ENCODE measurements around the gene TK2. TPM values are rescaled to one million over a fixed set of nuclear protein-coding genes. Genes with fewer than 3 reads are reported as not detected.

The TK2 gene
- total RNA-seq, 1 donor from 2014 or later, result 11.5 TPM

DNA sequence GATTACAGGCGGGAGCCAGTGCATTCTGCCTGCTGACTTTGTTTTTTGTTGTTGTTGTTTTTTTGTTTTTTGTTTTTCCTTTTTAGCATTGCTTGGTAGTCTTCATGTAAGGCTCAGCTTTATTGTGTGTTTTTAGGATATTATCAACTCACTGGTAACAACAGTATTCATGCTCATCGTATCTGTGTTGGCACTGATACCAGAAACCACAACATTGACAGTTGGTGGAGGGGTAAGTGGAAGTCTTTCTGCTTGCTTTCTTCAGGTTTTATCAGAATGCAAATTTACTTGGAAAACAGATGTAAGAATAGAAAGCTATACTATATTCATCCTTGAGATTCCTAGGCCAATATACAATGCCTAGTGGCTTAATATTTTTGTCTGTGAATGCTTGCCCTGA lies 13.1 kb upstream of the TK2 start:
- H3K4me3 ChIP-seq (ENCODE audit: low read length in 3 of 3), result no peak overlapping the region
- H3K9me3 ChIP-seq (ENCODE audit: control insufficient read depth in 3 of 3, low read length in 3 of 3), result no peaks in the 10 kb centered on the region
- H3K9ac ChIP-seq (ENCODE audit: low read depth in 1 of 3, low read length in 3 of 3), result no peak overlapping the region
- H3K27ac ChIP-seq (ENCODE audit: low read depth, low read length), result no peak overlapping the region
- no peaks in the 10 kb centered on the region for H3K4me1 ChIP-seq (ENCODE audit: control insufficient read depth in 3 of 3, insufficient read depth in 3 of 3, low read length in 3 of 3)
- H3K36me3 ChIP-seq (ENCODE audit: control insufficient read depth in 3 of 3, insufficient read depth in 3 of 3, low read length in 3 of 3), result peaks cover 2 to 13% (median 9%) of the 10 kb centered on the region in 3 donors
- no peaks in the 10 kb centered on the region for H3K27me3 ChIP-seq (ENCODE audit: control insufficient read depth in 3 of 3, insufficient read depth in 3 of 3, low read length in 3 of 3)

DNA sequence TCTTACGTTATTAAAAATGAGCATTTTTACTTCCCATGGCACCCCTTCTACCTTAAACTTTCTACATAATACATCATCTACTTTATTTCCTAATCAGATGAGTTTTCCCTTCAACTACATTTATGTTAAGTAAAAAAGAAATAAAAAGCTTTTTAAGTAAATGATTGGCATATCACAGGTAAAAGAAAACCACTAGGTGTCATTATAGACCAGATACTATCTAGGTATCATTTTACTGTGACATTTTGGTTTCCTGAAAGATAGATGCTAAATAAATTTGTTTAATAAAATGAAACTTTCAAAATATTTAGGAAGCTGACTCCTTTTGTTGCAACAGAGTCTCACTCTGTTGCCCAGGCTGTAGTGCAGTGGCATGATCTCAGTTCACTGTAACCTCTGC lies 12.5 kb upstream of the TK2 start:
- H3K4me1 ChIP-seq (ENCODE audit: control insufficient read depth in 3 of 3, insufficient read depth in 3 of 3, low read length in 3 of 3), result no peaks in the 10 kb centered on the region
- no peak overlapping the region for H3K4me3 ChIP-seq (ENCODE audit: low read length in 3 of 3)
- no peak overlapping the region for H3K9ac ChIP-seq (ENCODE audit: low read depth in 1 of 3, low read length in 3 of 3)
- H3K36me3 ChIP-seq (ENCODE audit: control insufficient read depth in 3 of 3, insufficient read depth in 3 of 3, low read length in 3 of 3), result peaks cover 2 to 13% (median 9%) of the 10 kb centered on the region in 3 donors
- no peaks in the 10 kb centered on the region for H3K27me3 ChIP-seq (ENCODE audit: control insufficient read depth in 3 of 3, insufficient read depth in 3 of 3, low read length in 3 of 3)
- H3K27ac ChIP-seq (ENCODE audit: low read depth, low read length), result no peak overlapping the region
- H3K9me3 ChIP-seq (ENCODE audit: control insufficient read depth in 3 of 3, low read length in 3 of 3), result no peaks in the 10 kb centered on the region

DNA sequence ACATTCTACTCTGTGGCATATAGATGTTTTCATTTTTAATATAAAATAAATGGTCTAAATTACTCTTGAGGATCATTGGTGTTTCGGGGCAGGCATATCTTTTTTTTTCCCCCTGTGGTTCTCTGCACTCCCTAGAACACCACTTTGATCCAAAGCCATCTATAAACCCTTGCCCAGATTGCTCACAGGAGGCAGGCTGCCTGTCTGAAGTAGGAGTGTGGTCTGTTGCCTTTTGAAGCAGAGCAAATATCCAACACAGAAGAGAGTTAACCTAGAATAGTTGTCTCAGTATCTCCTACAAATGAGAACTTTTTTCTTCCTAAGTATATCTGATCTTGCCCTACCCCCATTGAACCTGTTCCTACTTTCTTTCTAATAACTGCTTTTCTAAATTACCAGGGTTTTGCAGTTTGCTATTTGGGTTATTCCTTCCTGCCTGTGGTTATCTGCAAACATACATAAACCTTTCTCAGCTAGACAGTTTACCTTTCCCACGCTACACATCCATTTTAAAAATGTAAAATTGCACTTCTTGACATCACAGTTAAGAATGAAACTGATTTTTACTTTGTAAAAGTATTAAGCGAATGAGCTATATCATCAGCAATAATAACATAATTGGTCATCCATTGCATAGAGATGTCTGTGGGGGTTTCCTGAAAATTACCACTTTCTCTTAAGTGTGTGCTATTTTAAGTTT lies 11.6 kb upstream of the TK2 start:
- no peak overlapping the region for H3K27ac ChIP-seq (ENCODE audit: low read depth, low read length)
- H3K36me3 ChIP-seq (ENCODE audit: control insufficient read depth in 3 of 3, insufficient read depth in 3 of 3, low read length in 3 of 3), result peaks cover 2 to 10% (median 5%) of the 10 kb centered on the region in 3 donors
- no peak overlapping the region for H3K9ac ChIP-seq (ENCODE audit: low read depth in 1 of 3, low read length in 3 of 3)
- no peak overlapping the region for H3K4me3 ChIP-seq (ENCODE audit: low read length in 3 of 3)
- H3K4me1 ChIP-seq (ENCODE audit: control insufficient read depth in 3 of 3, insufficient read depth in 3 of 3, low read length in 3 of 3), result no peaks in the 10 kb centered on the region
- no peaks in the 10 kb centered on the region for H3K9me3 ChIP-seq (ENCODE audit: control insufficient read depth in 3 of 3, low read length in 3 of 3)
- no peaks in the 10 kb centered on the region for H3K27me3 ChIP-seq (ENCODE audit: control insufficient read depth in 3 of 3, insufficient read depth in 3 of 3, low read length in 3 of 3)

DNA sequence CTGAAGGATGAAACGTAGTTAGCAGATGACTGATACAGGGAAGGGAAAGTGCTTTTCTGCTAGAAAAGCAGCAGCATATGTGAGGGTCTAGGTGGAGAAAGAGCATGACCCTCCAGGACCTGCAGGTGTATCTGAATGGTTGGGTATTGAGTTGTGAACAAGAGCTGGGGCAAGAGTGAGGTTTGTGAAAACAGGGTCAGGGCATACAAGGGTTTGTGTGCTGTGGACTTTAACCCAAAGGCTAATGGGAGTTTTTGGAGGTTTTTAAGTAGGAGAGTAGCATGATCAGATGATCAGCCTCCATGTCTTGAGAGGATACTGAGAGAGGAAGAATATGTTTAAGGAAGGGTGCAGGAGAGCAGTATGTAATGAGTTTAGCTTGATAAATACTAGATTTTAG lies 10.2 kb upstream of the TK2 start:
- Histone ChIP-seq H3K9ac (ENCODE audit: low read depth in 1 of 3, low read length in 3 of 3) (no peak overlapping the region), H3K27ac (ENCODE audit: low read depth, low read length) (no peak overlapping the region), H3K9me3 (ENCODE audit: control insufficient read depth in 3 of 3, low read length in 3 of 3) (no peaks in the 10 kb centered on the region), H3K4me3 (ENCODE audit: low read length in 3 of 3) (no peak overlapping the region), H3K27me3 (ENCODE audit: control insufficient read depth in 3 of 3, insufficient read depth in 3 of 3, low read length in 3 of 3) (no peaks in the 10 kb centered on the region), H3K36me3 (ENCODE audit: control insufficient read depth in 3 of 3, insufficient read depth in 3 of 3, low read length in 3 of 3) (peaks cover 2 to 7% (median 3%) of the 10 kb centered on the region in 3 donors), H3K4me1 (ENCODE audit: control insufficient read depth in 3 of 3, insufficient read depth in 3 of 3, low read length in 3 of 3) (no peaks in the 10 kb centered on the region)

- no peaks in the 10 kb centered on the region for H3K27me3 ChIP-seq (ENCODE audit: control insufficient read depth in 3 of 3, insufficient read depth in 3 of 3, low read length in 3 of 3)
- no peak overlapping the region for H3K27ac ChIP-seq (ENCODE audit: low read depth, low read length)
- H3K4me3 ChIP-seq (ENCODE audit: low read length in 3 of 3), result no peak overlapping the region
- no peak overlapping the region for H3K9ac ChIP-seq (ENCODE audit: low read depth in 1 of 3, low read length in 3 of 3)
- H3K36me3 ChIP-seq (ENCODE audit: control insufficient read depth in 3 of 3, insufficient read depth in 3 of 3, low read length in 3 of 3), result peaks cover 0 to 3% (median 2%) of the 10 kb centered on the region in 3 donors
- peaks cover 24 to 30% (median 27%) of the 10 kb centered on the region in 3 donors for H3K4me1 ChIP-seq (ENCODE audit: control insufficient read depth in 3 of 3, insufficient read depth in 3 of 3, low read length in 3 of 3)
- H3K9me3 ChIP-seq (ENCODE audit: control insufficient read depth in 3 of 3, low read length in 3 of 3), result no peaks in the 10 kb centered on the region
Observed at GRCh38 chr16:66554495-66554894, 4.6 kb upstream of the TK2 start.

DNA sequence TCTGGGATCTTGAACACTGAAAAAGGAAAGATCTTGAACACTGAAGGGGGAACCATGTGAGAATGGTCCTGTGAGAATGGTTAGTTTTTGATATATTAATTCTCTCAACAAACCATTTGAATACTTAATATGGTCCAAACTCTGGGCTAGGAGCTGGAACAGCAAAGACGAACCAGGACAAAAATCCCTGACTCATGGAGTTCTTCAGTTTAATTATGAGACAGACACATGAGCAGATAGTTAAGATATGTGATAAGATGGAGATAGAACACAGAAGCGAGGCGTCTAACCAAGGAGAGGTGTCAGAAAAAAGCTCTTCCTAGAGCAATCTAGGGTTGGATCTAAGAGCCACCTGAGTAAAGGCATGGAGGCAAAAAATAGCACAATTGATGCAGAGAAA lies 4.1 kb upstream of the TK2 start:
- Histone ChIP-seq H3K4me3 (ENCODE audit: low read length in 3 of 3) (no peak overlapping the region), H3K9me3 (ENCODE audit: control insufficient read depth in 3 of 3, low read length in 3 of 3) (no peaks in the 10 kb centered on the region), H3K27me3 (ENCODE audit: control insufficient read depth in 3 of 3, insufficient read depth in 3 of 3, low read length in 3 of 3) (no peaks in the 10 kb centered on the region), H3K27ac (ENCODE audit: low read depth, low read length) (no peak overlapping the region), H3K4me1 (ENCODE audit: control insufficient read depth in 3 of 3, insufficient read depth in 3 of 3, low read length in 3 of 3) (peaks cover 28 to 34% (median 30%) of the 10 kb centered on the region in 3 donors), H3K36me3 (ENCODE audit: control insufficient read depth in 3 of 3, insufficient read depth in 3 of 3, low read length in 3 of 3) (peaks cover 0 to 3% (median 2%) of the 10 kb centered on the region in 3 donors), H3K9ac (ENCODE audit: low read depth in 1 of 3, low read length in 3 of 3) (no peak overlapping the region)

GRCh38 chr16:66553223-66553622 lies 3.3 kb upstream of the TK2 start:
- peaks cover 35 to 41% (median 38%) of the 10 kb centered on the region in 3 donors for H3K4me1 ChIP-seq (ENCODE audit: control insufficient read depth in 3 of 3, insufficient read depth in 3 of 3, low read length in 3 of 3)
- no peaks in the 10 kb centered on the region for H3K36me3 ChIP-seq (ENCODE audit: control insufficient read depth in 3 of 3, insufficient read depth in 3 of 3, low read length in 3 of 3)
- H3K27me3 ChIP-seq (ENCODE audit: control insufficient read depth in 3 of 3, insufficient read depth in 3 of 3, low read length in 3 of 3), result no peaks in the 10 kb centered on the region
- peak overlapping the region in 2 of 3 donors; percentile 27 to 97 for H3K9ac ChIP-seq (ENCODE audit: low read depth in 1 of 3, low read length in 3 of 3)
- H3K27ac ChIP-seq (ENCODE audit: low read depth, low read length), result peak overlapping the region; percentile 95
- H3K4me3 ChIP-seq (ENCODE audit: low read length in 3 of 3), result peak overlapping the region; percentile 85 to 98 (median 91)
- no peaks in the 10 kb centered on the region for H3K9me3 ChIP-seq (ENCODE audit: control insufficient read depth in 3 of 3, low read length in 3 of 3)

DNA sequence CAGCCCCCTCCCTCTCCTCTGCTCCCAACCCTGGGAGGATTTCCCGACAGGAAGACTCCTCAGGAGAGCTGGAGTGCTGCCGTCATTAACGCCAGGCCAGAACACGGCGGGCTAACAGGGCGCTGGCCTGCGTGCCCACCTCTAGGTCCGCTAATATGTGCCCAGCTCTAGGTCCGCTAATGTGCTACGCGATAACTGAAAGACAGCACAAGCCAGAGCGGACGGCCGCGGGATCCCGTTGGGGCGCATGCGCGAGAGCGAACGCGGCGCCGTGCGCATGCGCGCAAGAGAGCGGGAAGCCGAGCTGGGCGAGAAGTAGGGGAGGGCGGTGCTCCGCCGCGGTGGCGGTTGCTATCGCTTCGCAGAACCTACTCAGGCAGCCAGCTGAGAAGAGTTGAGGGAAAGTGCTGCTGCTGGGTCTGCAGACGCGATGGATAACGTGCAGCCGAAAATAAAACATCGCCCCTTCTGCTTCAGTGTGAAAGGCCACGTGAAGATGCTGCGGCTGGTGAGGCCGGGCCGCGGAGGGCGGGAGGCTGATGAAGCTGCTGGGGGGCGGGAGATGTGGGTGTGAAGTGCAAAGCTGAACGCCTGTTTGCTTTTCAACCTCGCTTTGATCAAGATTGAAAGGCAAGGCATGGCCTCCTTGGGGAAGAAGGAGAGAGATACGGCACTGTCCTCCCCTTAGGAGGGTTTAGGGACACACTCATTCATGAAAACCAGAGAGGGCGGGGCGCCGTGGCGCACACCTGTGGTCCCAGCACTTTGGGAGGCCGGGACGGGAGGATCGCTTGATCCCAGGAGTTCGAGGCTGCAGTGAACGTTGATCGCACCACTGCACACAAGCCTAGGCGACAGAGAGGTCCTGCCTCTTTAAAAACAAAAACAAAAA lies 2.6 kb upstream of the TK2 start, which contains the start of gene CKLF:
TSS of gene CKLF (plus strand) at position 291 of the 892 bp plus-strand sequence. CDS start at position 431, 140 bp downstream.
- H3K27ac ChIP-seq (ENCODE audit: low read depth, low read length), result peak within 1 kb of the TSS; percentile 95
- peaks cover 37 to 46% (median 41%) of the 10 kb centered on the region in 3 donors for H3K4me1 ChIP-seq (ENCODE audit: control insufficient read depth in 3 of 3, insufficient read depth in 3 of 3, low read length in 3 of 3)
- H3K9ac ChIP-seq (ENCODE audit: low read depth in 1 of 3, low read length in 3 of 3), result peak within 1 kb of the TSS; percentile 95 to 97 (median 97)
- H3K36me3 ChIP-seq (ENCODE audit: control insufficient read depth in 3 of 3, insufficient read depth in 3 of 3, low read length in 3 of 3), result peaks cover 1 to 3% (median 2%) of the 10 kb centered on the region in 3 donors
- peak within 1 kb of the TSS; percentile 85 to 98 (median 91) for H3K4me3 ChIP-seq (ENCODE audit: low read length in 3 of 3)
- no peaks in the 10 kb centered on the region for H3K27me3 ChIP-seq (ENCODE audit: control insufficient read depth in 3 of 3, insufficient read depth in 3 of 3, low read length in 3 of 3)
- H3K9me3 ChIP-seq (ENCODE audit: control insufficient read depth in 3 of 3, low read length in 3 of 3), result no peaks in the 10 kb centered on the region

DNA sequence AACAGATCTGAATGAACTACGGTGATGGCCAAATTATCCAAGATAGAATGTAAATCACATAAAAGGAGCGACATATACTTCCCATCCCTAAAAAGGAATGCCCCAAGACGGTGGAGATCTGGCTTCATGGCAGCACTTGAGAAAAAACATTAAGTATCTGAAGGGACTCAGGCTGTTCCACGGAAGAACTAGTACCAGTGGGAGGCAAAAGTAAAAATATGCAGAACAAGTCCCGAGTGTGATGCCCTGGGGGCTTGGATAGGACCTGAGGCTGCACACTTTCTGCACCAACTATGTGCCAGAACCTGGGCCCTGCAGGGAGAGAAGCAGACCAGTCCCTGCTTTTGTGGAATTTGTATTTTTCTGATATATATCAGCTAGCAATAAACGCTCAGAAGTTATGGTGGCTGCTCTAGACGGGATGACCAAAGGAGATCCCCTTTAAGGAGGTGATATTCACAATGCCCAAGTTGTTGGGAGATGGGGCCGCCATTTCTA lies 1.9 kb upstream of the TK2 start:
- Histone ChIP-seq H3K27me3 (ENCODE audit: control insufficient read depth in 3 of 3, insufficient read depth in 3 of 3, low read length in 3 of 3) (no peaks in the 10 kb centered on the region), H3K9me3 (ENCODE audit: control insufficient read depth in 3 of 3, low read length in 3 of 3) (no peaks in the 10 kb centered on the region), H3K4me1 (ENCODE audit: control insufficient read depth in 3 of 3, insufficient read depth in 3 of 3, low read length in 3 of 3) (peaks cover 40 to 49% (median 41%) of the 10 kb centered on the region in 3 donors), H3K4me3 (ENCODE audit: low read length in 3 of 3) (peak overlapping the region; percentile 85 to 98 (median 91)), H3K9ac (ENCODE audit: low read depth in 1 of 3, low read length in 3 of 3) (peak overlapping the region; percentile 95 to 97 (median 97)), H3K36me3 (ENCODE audit: control insufficient read depth in 3 of 3, insufficient read depth in 3 of 3, low read length in 3 of 3) (peaks cover 4 to 9% (median 8%) of the 10 kb centered on the region in 3 donors), H3K27ac (ENCODE audit: low read depth, low read length) (peak overlapping the region; percentile 95)

Measured in skeletal muscle tissue (tissue), 4 donors.